ENCODE data around the gene TDRD12.
"Not testable (repeated sequence)": the region's sequence is repeated elsewhere in the genome, so short reads cannot be mapped to it uniquely, and the experiment has no call there.

TDRD12 gene

GRCh38 chr19:32828643-32829344 lies 109.2 kb downstream of the TDRD12 start:
- no peak for FAIRE-seq
- no peak for DNase-seq (ENCODE audit: insufficient read length, low spot score)
- TF ChIP-seq, protein P1, sequence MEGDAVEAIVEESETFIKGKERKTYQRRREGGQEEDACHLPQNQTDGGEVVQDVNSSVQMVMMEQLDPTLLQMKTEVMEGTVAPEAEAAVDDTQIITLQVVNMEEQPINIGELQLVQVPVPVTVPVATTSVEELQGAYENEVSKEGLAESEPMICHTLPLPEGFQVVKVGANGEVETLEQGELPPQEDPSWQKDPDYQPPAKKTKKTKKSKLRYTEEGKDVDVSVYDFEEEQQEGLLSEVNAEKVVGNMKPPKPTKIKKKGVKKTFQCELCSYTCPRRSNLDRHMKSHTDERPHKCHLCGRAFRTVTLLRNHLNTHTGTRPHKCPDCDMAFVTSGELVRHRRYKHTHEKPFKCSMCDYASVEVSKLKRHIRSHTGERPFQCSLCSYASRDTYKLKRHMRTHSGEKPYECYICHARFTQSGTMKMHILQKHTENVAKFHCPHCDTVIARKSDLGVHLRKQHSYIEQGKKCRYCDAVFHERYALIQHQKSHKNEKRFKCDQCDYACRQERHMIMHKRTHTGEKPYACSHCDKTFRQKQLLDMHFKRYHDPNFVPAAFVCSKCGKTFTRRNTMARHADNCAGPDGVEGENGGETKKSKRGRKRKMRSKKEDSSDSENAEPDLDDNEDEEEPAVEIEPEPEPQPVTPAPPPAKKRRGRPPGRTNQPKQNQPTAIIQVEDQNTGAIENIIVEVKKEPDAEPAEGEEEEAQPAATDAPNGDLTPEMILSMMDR (IDR thresholded peaks at IDR 0.05; ENCODE audit: insufficient read depth, missing control alignments), result no peak

DNA sequence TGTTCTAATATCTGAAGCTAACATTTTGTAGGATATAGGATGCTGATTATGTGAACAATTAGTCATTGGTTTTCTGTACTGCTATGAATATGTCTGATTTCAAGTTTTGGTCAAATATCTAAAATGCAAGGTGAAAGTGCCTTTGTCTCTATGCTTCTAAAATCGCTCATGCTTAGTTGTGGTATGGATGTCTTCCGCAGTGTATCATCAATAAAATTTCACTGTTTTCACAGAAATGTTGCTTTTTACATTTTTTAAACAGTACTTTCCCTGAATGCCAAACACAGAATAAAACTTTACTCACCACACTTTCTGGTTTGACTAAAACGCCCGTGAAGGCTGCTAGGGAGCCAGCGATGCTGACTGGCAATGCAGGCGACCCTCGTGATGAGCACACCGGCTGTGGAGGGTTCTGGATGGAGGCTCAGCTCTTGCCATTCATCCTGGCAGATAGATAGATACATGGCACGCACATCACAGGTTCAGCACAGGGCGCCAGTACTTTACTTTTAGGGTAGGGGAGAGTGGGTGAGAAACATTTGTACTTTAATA lies 109.9 kb downstream of the TDRD12 start:
- DNase-seq (ENCODE audit: insufficient read length, low spot score), result no peak
- FAIRE-seq, result no peak
- TF ChIP-seq, protein P1 (IDR thresholded peaks at IDR 0.05; ENCODE audit: insufficient read depth, missing control alignments), result no peak

GRCh38 chr19:32830231-32831014 lies 110.9 kb downstream of the TDRD12 start:
- FAIRE-seq (no peak), DNase-seq (ENCODE audit: insufficient read length, low spot score) (no peak)
- TF ChIP-seq, protein P1 (IDR thresholded peaks at IDR 0.05; ENCODE audit: insufficient read depth, missing control alignments), result no peak

DNA sequence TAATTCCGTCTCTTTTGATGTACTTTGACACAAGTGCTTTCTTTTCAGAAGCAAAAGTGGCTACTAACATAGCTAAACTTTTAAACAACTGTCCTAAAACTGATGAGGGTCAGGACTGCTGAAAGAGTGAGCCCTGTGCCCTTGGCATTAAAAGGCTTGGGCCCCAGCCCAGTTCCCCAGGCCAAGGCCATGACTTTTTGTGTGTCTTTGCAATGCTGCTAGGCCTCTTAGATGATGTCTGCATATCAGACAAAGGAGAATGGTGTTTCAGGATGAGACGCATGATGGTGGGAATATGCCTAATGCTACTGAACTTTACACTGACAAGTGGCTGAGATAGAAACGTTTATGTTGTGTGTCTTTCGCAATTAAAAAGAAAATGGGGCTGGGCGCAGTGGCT lies 112.0 kb downstream of the TDRD12 start:
- DNase-seq (ENCODE audit: insufficient read length, low spot score), result no peak
- TF ChIP-seq, protein P1 (IDR thresholded peaks at IDR 0.05; ENCODE audit: insufficient read depth, missing control alignments), result no peak
- no peak for FAIRE-seq

- not testable (repeated sequence) for DNase-seq (ENCODE audit: insufficient read length, low spot score); FAIRE-seq
Observed at GRCh38 chr19:32832094-32832493, 112.5 kb downstream of the TDRD12 start.

GRCh38 chr19:32832825-32833224 lies 113.3 kb downstream of the TDRD12 start:
- DNase-seq (ENCODE audit: insufficient read length, low spot score); FAIRE-seq: not testable (repeated sequence)

DNA sequence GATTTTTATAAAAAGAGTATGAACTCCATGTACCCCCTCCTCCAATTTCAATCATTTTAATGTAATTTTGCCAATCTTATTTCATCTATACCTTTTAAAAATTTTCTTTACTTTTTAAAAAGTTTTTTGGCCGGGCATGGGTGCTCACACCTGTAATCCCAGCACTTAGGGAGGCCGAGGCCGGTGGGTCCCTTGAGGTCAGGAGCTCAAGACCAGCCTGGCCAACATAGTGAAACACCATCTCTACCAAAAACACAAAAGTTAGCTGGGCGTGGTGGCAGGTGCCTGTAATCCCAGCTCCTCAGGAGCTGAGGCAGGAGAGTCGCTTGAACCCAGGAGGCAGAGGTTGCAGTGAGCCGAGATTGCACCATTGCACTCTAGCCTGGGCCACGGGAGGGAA lies 113.8 kb downstream of the TDRD12 start:
- FAIRE-seq; DNase-seq (ENCODE audit: insufficient read length, low spot score): not testable (repeated sequence)

- DNase-seq (ENCODE audit: insufficient read length, low spot score), result no peak
- TF ChIP-seq, protein P1 (IDR thresholded peaks at IDR 0.05; ENCODE audit: insufficient read depth, missing control alignments), result no peak
- FAIRE-seq, result no peak
Observed at GRCh38 chr19:32837531-32837930, 118.0 kb downstream of the TDRD12 start.

All from D721Med (cell line).